HepG2 (cell line): ENCODE results near the gene NOTCH4. TPM values are rescaled to one million over a fixed set of nuclear protein-coding genes. Genes with fewer than 3 reads are reported as not detected.
A peak's percentile ranks its signal among the peaks of the same experiment; 100 is the strongest.

Experiments
- ATAC-seq: fragments of 200-7000 bp; cut with Tn5 transposase; 3 replicates; pipeline ENCODE4 v1.9.1; 2020; ENCODE audit warnings: mild to moderate bottlenecking, moderate library complexity
- BruUV-seq: library from RNA; stranded (reverse); fragments of 400-500 nt; replicated peaks from 2 replicates; lab custom pipeline; 2021; lab: Mats Ljungman, UMichigan
- CTCF ChIA-PET: fragments of 300-600 bp; formaldehyde crosslinking; extraction: SDS; loops from one replicate; lab custom pipeline; 2021; ENCODE audit warnings: low total read pairs, inconsistent platforms, low intra/inter-chr PET ratio; lab: Yijun Ruan, JAX
- POLR2A ChIA-PET: fragments of 350-600 bp; sonication (Branson Sonifier 250); formaldehyde crosslinking; loops from one replicate; lab custom pipeline; 2020; ENCODE audit warnings: antibody characterized with exemption, inconsistent platforms; lab: Yijun Ruan, JAX
- DNase-seq: peaks from one replicate; pipeline ENCODE4 v3.0.0-alpha.2; 2015; ENCODE audit warnings: low spot score
- FAIRE-seq: peaks from 3 replicates; lab custom pipeline; 2011; peaks lifted over from hg19 to GRCh38; lab: Jason Lieb, UNC
- H2AFZ ChIP-seq: one replicate; pipeline ENCODE4 v1.6.1; 2011; ENCODE audit warnings: low read length, inconsistent platforms
- H3K27ac ChIP-seq: fragments of 300-600 bp; 3 replicates; pipeline ENCODE4 v1.8.0; 2011; ENCODE audit warnings: mixed run types, mild to moderate bottlenecking, mixed read lengths, low read length, inconsistent platforms; ENCODE audit not compliant: insufficient read depth; ENCODE audit errors: extremely low read length
- H3K27me3 ChIP-seq, 2 experiments: fragments of 200-600 bp in 1 of 2; 2 replicates in 1 of 2; 3 replicates in 1 of 2; pipeline versions ENCODE4 v1.6.0 to v1.8.0; 2011; ENCODE audit warnings: low read length in 2 of 2, mild to moderate bottlenecking in 2 of 2, moderate library complexity in 2 of 2, inconsistent platforms in 1 of 2; ENCODE audit not compliant: insufficient read depth in 2 of 2, control insufficient read depth in 1 of 2
- H3K36me3 ChIP-seq, 2 experiments: fragments of 200-600 bp in 1 of 2; replicated peaks in 1 of 2; 2 replicates in 1 of 2; 3 replicates in 1 of 2; pipeline versions ENCODE4 v1.5.1 to v1.8.0; 2011; ENCODE audit warnings: low read length in 2 of 2, inconsistent platforms in 1 of 2; ENCODE audit not compliant: insufficient read depth in 2 of 2, control insufficient read depth in 1 of 2
- H3K4me1 ChIP-seq: 2 replicates; pipeline ENCODE4 v1.5.1; 2012; ENCODE audit warnings: low read length, inconsistent platforms; ENCODE audit not compliant: insufficient read depth
- H3K4me2 ChIP-seq: 2 replicates; pipeline ENCODE4 v1.6.0; 2011; ENCODE audit warnings: low read depth, low read length, inconsistent platforms
- H3K4me3 ChIP-seq, 3 experiments: fragments of 200-600 bp in 1 of 3; sonication (generic), shearing (Covaris generic) in 1 of 3; replicated peaks in 1 of 3; 2 replicates each; pipeline ENCODE4 v1.5.1; 2011 to 2016; ENCODE audit warnings: low read length in 3 of 3, inconsistent platforms in 2 of 3, low read depth in 2 of 3, mild to moderate bottlenecking in 2 of 3, control low read depth in 1 of 3, mixed read lengths in 1 of 3; ENCODE audit not compliant: insufficient read depth in 1 of 3
- H3K79me2 ChIP-seq: one replicate; pipeline ENCODE4 v1.6.1; 2011; ENCODE audit warnings: low read length, inconsistent platforms; ENCODE audit not compliant: insufficient read depth
- H3K9ac ChIP-seq: 2 replicates; pipeline ENCODE4 v1.6.0; 2011; ENCODE audit warnings: mild to moderate bottlenecking, low read depth, low read length, inconsistent platforms; ENCODE audit not compliant: insufficient read depth
- H3K9me3 ChIP-seq: 2 replicates; pipeline ENCODE4 v1.5.1; 2012; ENCODE audit warnings: mild to moderate bottlenecking, low read length
- H4K20me1 ChIP-seq: 2 replicates; pipeline ENCODE4 v1.6.0; 2011; ENCODE audit warnings: inconsistent platforms, mild to moderate bottlenecking, low read length, moderate library complexity; ENCODE audit not compliant: insufficient read depth
- E2F2 ChIP-seq: sonication (generic); formaldehyde crosslinking; IDR thresholded peaks from 2 replicates; pipeline ENCODE4 v1.4.0; 2020; ENCODE audit warnings: missing genetic modification reagents, borderline replicate concordance
- GFI1 ChIP-seq: sonication (generic); formaldehyde crosslinking; IDR thresholded peaks from 2 replicates; pipeline ENCODE4 v1.5.0; 2020; ENCODE audit warnings: missing genetic modification reagents, mild to moderate bottlenecking, borderline replicate concordance
- GTF2F1 ChIP-seq: fragments of 150-350 bp; IDR thresholded peaks from 2 replicates; pipeline ENCODE4 v1.6.1; 2014; ENCODE audit warnings: low read length
- NR2F6 ChIP-seq, 2 experiments: IDR thresholded peaks; 2 replicates each; pipeline ENCODE4 v1.6.1; 2016; ENCODE audit warnings: antibody characterized with exemption in 1 of 2, mild to moderate bottlenecking in 1 of 2
- PLRG1 ChIP-seq: fragments of 450-650 bp; conservative IDR thresholded peaks from 2 replicates; pipeline ENCODE4 v1.6.1; 2016
- PPARG ChIP-seq: conservative IDR thresholded peaks from 2 replicates; pipeline ENCODE4 v1.6.1; 2016; ENCODE audit warnings: missing biosample characterization, missing genetic modification reagents
- SNAPC4 ChIP-seq: sonication (generic); formaldehyde crosslinking; IDR thresholded peaks from 2 replicates; pipeline ENCODE4 v1.4.0; 2020; ENCODE audit warnings: mild to moderate bottlenecking, missing genetic modification reagents
- ZFP90 ChIP-seq: sonication (generic); formaldehyde crosslinking; IDR thresholded peaks from 2 replicates; pipeline ENCODE4 v1.8.0; 2022; ENCODE audit warnings: missing genetic modification reagents, mild to moderate bottlenecking, inconsistent platforms, borderline replicate concordance
- ZMYM3 ChIP-seq: sonication (generic); formaldehyde crosslinking; IDR thresholded peaks from 2 replicates; pipeline ENCODE4 v1.5.1; 2020; ENCODE audit warnings: mild to moderate bottlenecking, missing genetic modification reagents
- ZNF614 ChIP-seq: IDR thresholded peaks from 2 replicates; pipeline ENCODE4 v1.6.1; 2018; ENCODE audit warnings: missing biosample characterization, missing genetic modification reagents, inconsistent platforms, borderline replicate concordance
- ZNF790 ChIP-seq: sonication (generic); formaldehyde crosslinking; IDR thresholded peaks from 2 replicates; pipeline ENCODE4 v1.8.0; 2022; ENCODE audit warnings: missing genetic modification reagents, mild to moderate bottlenecking, borderline replicate concordance
- ZNF816 ChIP-seq: sonication (generic); formaldehyde crosslinking; IDR thresholded peaks from 2 replicates; pipeline ENCODE4 v1.8.0; 2022; ENCODE audit warnings: missing genetic modification reagents, mild to moderate bottlenecking, borderline replicate concordance
- ZNF850 ChIP-seq: sonication (generic); formaldehyde crosslinking; conservative IDR thresholded peaks from 2 replicates; pipeline ENCODE4 v1.9.0; 2021; ENCODE audit warnings: mild to moderate bottlenecking, missing genetic modification reagents
- WGBS: methylation state at CpG from one replicate; pipeline ENCODE4 v1.1.6; 2017; ENCODE audit warnings: low lambda C conversion rate; 5-methylcytosine and 5-hydroxymethylcytosine counted together
- in situ Hi-C: cut with HindIII; loops from 2 replicates; pipeline ENCODE4 v1.10.0; 2017; ENCODE audit warnings: low pct_unique_long_range_greater_than_20kb; ENCODE audit not compliant: extremely low pct_ligation_motif_present
- intact Hi-C: fragments of 100-400 bp; cut with micrococcal nuclease; formaldehyde crosslinking; loops from one replicate; pipeline ENCODE4 v1.10.0; 2022; ENCODE audit not compliant: unreplicated experiment
- polyA plus RNA-seq, 8 experiments: library from polyadenylated mRNA; depleted of rRNA in 3 of 8; stranded (reverse) in 7 of 8; unstranded in 1 of 8; fragments of >200 nt; fragmentation: Illumina TruSeq in 4 of 8; extraction: Trizol in 4 of 8; gene quantifications; 2 replicates each; pipeline versions ENCODE4 v1.2.1 to v1.2.3, GENCODE V29; 2011 to 2016; ENCODE audit warnings: low read depth in 4 of 8, missing spikeins in 1 of 8, mixed read lengths in 1 of 8; ENCODE audit not compliant: insufficient read depth in 1 of 8
- total RNA-seq, 5 experiments: library from RNA; depleted of rRNA; stranded (reverse); fragments of >200 nt; fragmentation: Illumina TruSeq; extraction: Trizol; gene quantifications; 2 replicates each; pipeline ENCODE4 v1.2.3, GENCODE V29; 2016; ENCODE audit warnings: low read depth in 1 of 5

NOTCH4 gene
- total and polyA plus RNA-seq, 2 of the 13 experiments (the other 11 are each of a cell fraction or from before 2014, with no cell fraction given) = 0.51 to 0.83 TPM

GRCh38 chr6:32194825-32195651 lies 28.8 kb downstream of the NOTCH4 start:
- Histone ChIP-seq H3K4me1 (peaks cover 62% of the 10 kb centered on the region), H3K9ac (peak overlapping the region; percentile 77), H3K36me3 (no peaks in the 10 kb centered on the region), H3K9me3 (no peaks in the 10 kb centered on the region), H2AFZ (no peak overlapping the region), H4K20me1 (no peaks in the 10 kb centered on the region), H3K4me2 (peak overlapping the region; percentile 93), H3K4me3 (peak overlapping the region; percentile 59 to 68 (median 61)), H3K79me2 (peaks cover 5% of the 10 kb centered on the region), H3K27me3 (no peaks in the 10 kb centered on the region; a peak in 1 of 5 replicates), H3K27ac (peak overlapping the region; percentile 64)
- DNase-seq (no peak), FAIRE-seq (peak; percentile 99), ATAC-seq (peak; percentile 93)
- TSS peak; percentile 96 for BruUV-seq
- intact Hi-C loops (loop anchor here (1.0 to 5.0 kb wide), 4 partner anchors 17 to 78 kb away; partner anchors contain the start of genes PPT2 and RNF5), in situ Hi-C loops (loop anchor here (5.0 kb wide), 1 partner anchor 777 kb away; no protein-coding TSS in a partner anchor)
- ChIA-PET POLR2A (interaction anchor here (0.8 to 3.0 kb wide), 22 partner anchors 9 to 1259 kb away, joined by 3 to 82 read pairs (median 4); partner anchors contain the start of genes AGPAT1, ATF6B, DXO and FKBPL), CTCF (interaction anchor here (1.0 to 1.7 kb wide), 2 partner anchors 41 to 76 kb away, joined by 4 to 11 read pairs; partner anchors contain the start of gene PPT2)
- WGBS = 17% methylated on average over 15 of the region's 15 CpGs
- 0 out of 2 replicates have a peak, but pooled peaks have one; percentile 33 for TF ChIP-seq GFI1 (CRISPR knock-in tag)
- no peak; the same call in 1 of the 2 replicates for TF ChIP-seq ZNF850 (CRISPR knock-in tag)
- peak; percentile 54; the same call in 1 of the 2 replicates for TF ChIP-seq ZNF816 (CRISPR knock-in tag)
- TF ChIP-seq ZMYM3 = no peak
- peak; percentile 40; the same call in 1 of the 2 replicates for TF ChIP-seq ZNF790 (CRISPR knock-in tag)
- 0 out of 2 replicates have a peak, but pooled peaks have one; percentile 39 for TF ChIP-seq SNAPC4 (CRISPR knock-in tag)
- TF ChIP-seq NR2F6 (IDR thresholded peaks at IDR 0.05) = peak; percentile 23; the same call in 1 of the 2 replicates
- 0 out of 2 replicates have a peak, but pooled peaks have one; percentile 5 for TF ChIP-seq NR2F6 (CRISPR knock-in tag; IDR thresholded peaks at IDR 0.05)
- 0 out of 2 replicates have a peak, but pooled peaks have one; percentile 10 for TF ChIP-seq GTF2F1
- no peak for TF ChIP-seq PLRG1
- TF ChIP-seq ZFP90 (CRISPR knock-in tag) = no peak; the same call in 1 of the 2 replicates
- TF ChIP-seq ZNF614 (CRISPR knock-in tag) = peak; percentile 62; the same call in 1 of the 2 replicates
- no peak for TF ChIP-seq E2F2 (CRISPR knock-in tag)
- no peak for TF ChIP-seq PPARG (CRISPR knock-in tag)
